Measurements from ENCODE around the gene MAST4.

GRCh38 chr5:66915531-66915930 is 319.3 kb downstream of the MAST4 start:
- TF ChIP-seq, protein P1, sequence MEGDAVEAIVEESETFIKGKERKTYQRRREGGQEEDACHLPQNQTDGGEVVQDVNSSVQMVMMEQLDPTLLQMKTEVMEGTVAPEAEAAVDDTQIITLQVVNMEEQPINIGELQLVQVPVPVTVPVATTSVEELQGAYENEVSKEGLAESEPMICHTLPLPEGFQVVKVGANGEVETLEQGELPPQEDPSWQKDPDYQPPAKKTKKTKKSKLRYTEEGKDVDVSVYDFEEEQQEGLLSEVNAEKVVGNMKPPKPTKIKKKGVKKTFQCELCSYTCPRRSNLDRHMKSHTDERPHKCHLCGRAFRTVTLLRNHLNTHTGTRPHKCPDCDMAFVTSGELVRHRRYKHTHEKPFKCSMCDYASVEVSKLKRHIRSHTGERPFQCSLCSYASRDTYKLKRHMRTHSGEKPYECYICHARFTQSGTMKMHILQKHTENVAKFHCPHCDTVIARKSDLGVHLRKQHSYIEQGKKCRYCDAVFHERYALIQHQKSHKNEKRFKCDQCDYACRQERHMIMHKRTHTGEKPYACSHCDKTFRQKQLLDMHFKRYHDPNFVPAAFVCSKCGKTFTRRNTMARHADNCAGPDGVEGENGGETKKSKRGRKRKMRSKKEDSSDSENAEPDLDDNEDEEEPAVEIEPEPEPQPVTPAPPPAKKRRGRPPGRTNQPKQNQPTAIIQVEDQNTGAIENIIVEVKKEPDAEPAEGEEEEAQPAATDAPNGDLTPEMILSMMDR (IDR thresholded peaks at IDR 0.05): no peak
- no peak for TF ChIP-seq EZH2 (IDR thresholded peaks at IDR 0.05; ENCODE audit: borderline replicate concordance, insufficient read depth, low read depth, low read length, poor library complexity, severe bottlenecking)

Data from B cell (primary cell).